GM06990 (cell line): ENCODE measurements around the gene ITIH1.
A peak's percentile ranks its signal among the peaks of the same experiment; 100 is the strongest.

Source experiments
- DNase-seq: peaks from one replicate; pipeline ENCODE4 v3.0.0-alpha.2; 2011; ENCODE audit not compliant: insufficient read length; ENCODE audit errors: extremely low read depth
- H3K27me3 ChIP-seq: replicated peaks from 2 replicates; pipeline ENCODE4 v1.6.0; 2011; ENCODE audit warnings: low read length; ENCODE audit not compliant: control insufficient read depth, insufficient read depth
- H3K36me3 ChIP-seq: 2 replicates; pipeline ENCODE4 v1.5.1; 2011; ENCODE audit warnings: low read length; ENCODE audit not compliant: control insufficient read depth, insufficient read depth
- H3K4me3 ChIP-seq: replicated peaks from 2 replicates; pipeline ENCODE4 v1.5.1; 2011; ENCODE audit warnings: low read depth, mild to moderate bottlenecking, control low read depth, low read length
- CTCF ChIP-seq: IDR thresholded peaks from 2 replicates; pipeline ENCODE4 v1.5.1; 2011; ENCODE audit warnings: low read length, control low read depth, mild to moderate bottlenecking, inconsistent platforms; ENCODE audit not compliant: insufficient read depth, poor library complexity, severe bottlenecking

The ITIH1 gene

GRCh38 chr3:52791366-52791765 is 14.0 kb downstream of the ITIH1 start:
- DNase-seq, result no peak
- Histone ChIP-seq H3K4me3 (no peak overlapping the region), H3K27me3 (no peaks in the 10 kb centered on the region; the same call in 1 of the 2 replicates), H3K36me3 (no peaks in the 10 kb centered on the region)
- TF ChIP-seq CTCF, result no peak

DNA sequence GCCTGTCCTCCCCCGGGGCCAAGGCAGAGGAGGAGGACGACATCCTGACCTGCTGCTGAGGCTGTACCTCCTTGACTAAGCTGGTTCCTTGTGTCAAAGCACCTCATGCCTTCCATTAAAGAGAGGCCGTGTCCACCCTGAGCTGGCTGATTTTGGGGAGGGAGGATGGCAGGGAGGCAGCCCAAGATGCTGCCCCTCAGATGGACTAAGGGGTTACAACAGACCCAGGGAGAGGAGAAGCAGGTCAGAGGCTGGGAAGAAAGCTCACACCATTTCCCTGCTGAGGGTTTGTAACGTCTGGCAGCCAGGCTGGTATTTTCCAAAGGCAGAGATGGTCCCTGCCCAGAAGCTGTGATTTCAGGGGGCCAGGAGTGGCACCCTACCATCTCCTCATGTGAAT is 14.5 kb downstream of the ITIH1 start:
- no peak for TF ChIP-seq CTCF
- Histone ChIP-seq H3K4me3 (no peak overlapping the region), H3K36me3 (no peaks in the 10 kb centered on the region), H3K27me3 (no peaks in the 10 kb centered on the region; the same call in 1 of the 2 replicates)
- no peak for DNase-seq

DNA sequence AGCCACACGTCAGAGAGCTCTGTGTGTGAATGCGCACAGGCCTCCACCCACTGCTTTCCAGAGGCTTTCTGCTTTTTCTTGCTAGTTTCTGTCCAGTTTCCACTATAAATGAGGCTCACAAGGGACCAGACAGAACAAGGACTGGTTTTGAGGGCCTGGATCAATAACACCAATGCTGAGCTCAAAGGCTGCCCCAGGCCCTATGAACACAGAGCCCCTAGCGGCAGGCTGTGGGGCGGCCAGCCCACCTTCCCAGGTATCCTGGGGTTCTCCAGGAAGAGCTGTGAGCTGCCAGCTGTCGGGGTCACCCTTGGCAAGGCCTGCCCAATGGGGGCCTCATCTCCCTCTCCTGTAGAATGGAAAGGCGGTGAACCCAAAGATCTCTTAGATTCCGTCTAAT is 15.0 kb downstream of the ITIH1 start:
- no peak for DNase-seq
- TF ChIP-seq CTCF, result peak; percentile 54
- H3K4me3 ChIP-seq, result no peak overlapping the region
- no peaks in the 10 kb centered on the region; the same call in 1 of the 2 replicates for H3K27me3 ChIP-seq
- H3K36me3 ChIP-seq, result no peaks in the 10 kb centered on the region

DNA sequence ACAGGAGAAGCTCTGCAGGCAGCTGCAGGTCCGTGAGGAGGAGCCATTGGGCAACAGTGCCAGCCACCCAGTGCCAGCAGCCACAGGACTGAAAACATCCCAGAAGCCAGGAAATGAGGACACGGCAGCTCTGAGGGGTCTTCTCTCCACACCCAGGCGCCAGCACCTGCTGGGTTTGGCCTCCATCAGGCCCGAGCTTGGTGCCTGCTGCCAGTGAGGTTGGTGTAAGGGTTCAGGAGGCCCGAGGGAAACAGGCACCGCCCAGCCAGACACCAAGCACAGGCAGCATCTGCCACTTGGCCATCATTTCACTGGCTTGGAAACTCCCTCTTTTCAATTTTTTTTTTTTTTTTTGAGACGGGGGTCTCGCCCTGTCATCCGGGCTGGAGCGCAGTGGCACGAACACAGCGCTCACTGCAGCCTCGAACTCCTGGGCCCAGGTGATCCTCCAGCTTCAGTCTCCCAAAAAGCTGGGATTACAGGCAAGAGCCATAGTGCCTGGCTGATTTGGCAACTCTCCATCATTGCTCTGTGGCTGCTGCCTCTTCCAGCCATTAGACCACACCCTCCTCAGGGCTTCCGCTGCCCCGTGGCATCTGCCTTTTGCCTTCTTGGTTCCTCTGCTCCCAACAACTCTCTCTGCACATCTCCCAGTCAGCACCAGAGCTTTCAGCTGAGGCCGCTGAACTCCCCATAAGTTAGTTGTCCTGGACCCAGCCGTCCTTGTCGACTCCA is 15.7 kb downstream of the ITIH1 start:
- Histone ChIP-seq H3K27me3 (no peaks in the 10 kb centered on the region; the same call in 1 of the 2 replicates), H3K4me3 (no peak overlapping the region), H3K36me3 (no peaks in the 10 kb centered on the region)
- TF ChIP-seq CTCF, result no peak
- DNase-seq, result no peak

DNA sequence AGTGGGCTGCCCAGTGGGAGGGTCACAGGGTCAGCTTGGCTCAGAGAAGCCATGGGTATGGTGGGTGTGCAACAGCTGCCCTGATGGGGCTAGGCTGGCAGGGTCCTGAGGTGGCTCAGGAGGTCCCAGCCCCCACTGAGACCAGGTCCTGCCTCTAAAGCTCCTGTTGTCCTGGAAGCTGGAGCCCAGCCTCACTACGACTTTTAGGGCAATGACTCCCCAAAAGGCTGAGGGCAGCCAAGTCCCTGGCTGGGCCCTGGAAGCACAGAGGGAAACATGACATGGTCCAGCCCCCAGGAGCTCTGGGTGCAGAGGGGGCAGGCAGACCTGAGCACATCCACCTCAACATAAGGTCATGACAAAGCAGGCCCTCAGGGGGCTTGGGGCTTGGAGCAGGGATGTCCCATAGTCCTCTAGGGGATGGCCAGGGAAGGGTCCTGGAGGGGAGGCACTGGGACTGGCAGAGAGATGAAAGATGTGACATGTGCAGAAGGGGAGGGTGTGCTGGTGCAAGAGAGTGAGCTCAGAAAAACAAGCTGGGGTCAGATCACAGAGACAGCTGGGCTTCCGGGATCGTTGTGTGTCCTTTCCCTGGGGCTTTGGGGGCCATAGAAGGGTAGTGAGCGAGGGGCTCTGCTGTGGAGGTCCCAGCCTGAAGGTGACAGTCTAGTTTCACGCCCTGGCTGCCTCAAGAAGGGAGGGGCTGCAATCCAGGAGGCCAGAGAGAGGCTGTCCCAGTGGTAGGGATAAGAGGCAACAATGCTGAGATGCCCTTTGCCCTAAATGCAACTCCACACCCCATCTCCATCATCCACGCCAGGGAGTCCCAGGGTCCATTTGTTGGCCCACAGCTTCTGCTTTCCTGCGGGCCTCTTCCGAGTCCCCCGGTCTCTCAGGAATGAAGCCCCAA is 16.6 kb downstream of the ITIH1 start:
- no peak for TF ChIP-seq CTCF
- Histone ChIP-seq H3K4me3 (no peak overlapping the region), H3K27me3 (no peaks in the 10 kb centered on the region; the same call in 1 of the 2 replicates), H3K36me3 (no peaks in the 10 kb centered on the region)
- no peak for DNase-seq
